H9 (cell line): ENCODE results near the gene SCNN1B. TPM values are rescaled to one million over a fixed set of nuclear protein-coding genes. Genes with fewer than 3 reads are reported as not detected.

Source experiments
- DNase-seq: peaks from one replicate; pipeline ENCODE4 v3.0.0-alpha.2; 2017
- H2AFZ ChIP-seq: one replicate; pipeline ENCODE4 v1.6.1; 2013; ENCODE audit warnings: mild to moderate bottlenecking, low read length, control low read depth, moderate library complexity
- H2AK5ac ChIP-seq: 2 replicates; pipeline ENCODE4 v1.6.1; 2013; ENCODE audit warnings: low read length, control low read depth, mixed read lengths; ENCODE audit not compliant: insufficient read length
- H2BK120ac ChIP-seq: one replicate; pipeline ENCODE4 v1.6.1; 2013; ENCODE audit warnings: low read depth, mild to moderate bottlenecking, low read length, control low read depth, inconsistent platforms; ENCODE audit not compliant: poor library complexity, severe bottlenecking
- H2BK12ac ChIP-seq: 2 replicates; pipeline ENCODE4 v1.6.1; 2013; ENCODE audit warnings: low read length, control low read depth, mixed read lengths, low read depth; ENCODE audit not compliant: insufficient read length
- H2BK15ac ChIP-seq: 2 replicates; pipeline ENCODE4 v1.6.1; 2013; ENCODE audit warnings: low read depth, low read length, control low read depth
- H2BK20ac ChIP-seq: one replicate; pipeline ENCODE4 v1.6.1; 2013; ENCODE audit warnings: low read depth, mild to moderate bottlenecking, low read length, control low read depth, inconsistent platforms; ENCODE audit not compliant: poor library complexity, severe bottlenecking
- H2BK5ac ChIP-seq: 2 replicates; pipeline ENCODE4 v1.6.1; 2013; ENCODE audit warnings: low read length, control low read depth, mixed read lengths; ENCODE audit not compliant: insufficient read length
- H3K14ac ChIP-seq: 2 replicates; pipeline ENCODE4 v1.6.1; 2013; ENCODE audit warnings: low read length, control low read depth; ENCODE audit not compliant: insufficient read depth
- H3K18ac ChIP-seq: 2 replicates; pipeline ENCODE4 v1.6.1; 2013; ENCODE audit warnings: low read depth, mild to moderate bottlenecking, mixed read lengths, low read length, control low read depth; ENCODE audit not compliant: insufficient read length
- H3K23ac ChIP-seq: 2 replicates; pipeline ENCODE4 v1.6.1; 2013; ENCODE audit warnings: low read length, control low read depth, mixed read lengths, low read depth; ENCODE audit not compliant: insufficient read length
- H3K23me2 ChIP-seq: 2 replicates; pipeline ENCODE4 v1.6.1; 2013; ENCODE audit warnings: low read depth, mild to moderate bottlenecking, mixed read lengths, low read length, control low read depth; ENCODE audit not compliant: insufficient read length, poor library complexity, severe bottlenecking
- H3K27ac ChIP-seq: 2 replicates; pipeline ENCODE4 v1.5.1; 2013; ENCODE audit warnings: low read length, control low read depth, mixed read lengths, low read depth; ENCODE audit not compliant: insufficient read length
- H3K27me3 ChIP-seq: 2 replicates; pipeline ENCODE4 v1.6.1; 2013; ENCODE audit warnings: low read length, control low read depth, inconsistent platforms; ENCODE audit not compliant: insufficient read depth
- H3K4ac ChIP-seq: 2 replicates; pipeline ENCODE4 v1.6.1; 2013; ENCODE audit warnings: low read depth, mild to moderate bottlenecking, control low read depth, inconsistent platforms, low read length, moderate library complexity
- H3K4me1 ChIP-seq: 2 replicates; pipeline ENCODE4 v1.6.1; 2013; ENCODE audit warnings: low read length, control low read depth, inconsistent platforms; ENCODE audit not compliant: insufficient read depth
- H3K4me2 ChIP-seq: 2 replicates; pipeline ENCODE4 v1.6.1; 2013; ENCODE audit warnings: low read length, control low read depth, mixed read lengths; ENCODE audit not compliant: insufficient read length, insufficient read depth
- H3K56ac ChIP-seq: 2 replicates; pipeline ENCODE4 v1.6.1; 2013; ENCODE audit warnings: low read depth, mild to moderate bottlenecking, mixed read lengths, low read length, control low read depth; ENCODE audit not compliant: insufficient read length
- H3K79me1 ChIP-seq: 2 replicates; pipeline ENCODE4 v1.6.1; 2013; ENCODE audit warnings: low read depth, mild to moderate bottlenecking, moderate library complexity, low read length, control low read depth, inconsistent platforms; ENCODE audit not compliant: insufficient read depth, poor library complexity, severe bottlenecking
- H3K79me2 ChIP-seq: 2 replicates; pipeline ENCODE4 v1.6.1; 2013; ENCODE audit warnings: low read length, control low read depth, inconsistent platforms; ENCODE audit not compliant: insufficient read depth
- H3K9ac ChIP-seq: 2 replicates; pipeline ENCODE4 v1.6.1; 2013; ENCODE audit warnings: low read length, control low read depth, mixed read lengths; ENCODE audit not compliant: insufficient read length; ENCODE audit errors: extremely low read depth
- H3K9me3 ChIP-seq: one replicate; pipeline ENCODE4 v1.6.1; 2013; ENCODE audit warnings: low read depth, low read length, inconsistent platforms; ENCODE audit not compliant: control insufficient read depth
- H3T11ph ChIP-seq: one replicate; pipeline ENCODE4 v1.6.1; 2013; ENCODE audit warnings: mild to moderate bottlenecking, low read length, control low read depth, inconsistent platforms
- H4K20me1 ChIP-seq: one replicate; pipeline ENCODE4 v1.6.1; 2013; ENCODE audit not compliant: control insufficient read depth, insufficient read length, insufficient read depth
- H4K5ac ChIP-seq: 2 replicates; pipeline ENCODE4 v1.6.1; 2013; ENCODE audit warnings: low read depth, mild to moderate bottlenecking, mixed read lengths, low read length, control low read depth; ENCODE audit not compliant: insufficient read length
- H4K8ac ChIP-seq: replicated peaks from 2 replicates; pipeline ENCODE4 v1.6.1; 2013; ENCODE audit warnings: low read length, control low read depth, mixed read lengths, low read depth; ENCODE audit not compliant: insufficient read length
- H4K91ac ChIP-seq: 2 replicates; pipeline ENCODE4 v1.6.1; 2013; ENCODE audit warnings: low read depth, mild to moderate bottlenecking, moderate library complexity, mixed read lengths, low read length, control low read depth; ENCODE audit not compliant: insufficient read length
- H3K27ac Mint-ChIP-seq, 3 experiments: 2 replicates in 2 of 3; 3 replicates in 1 of 3; pipeline ENCODE4 v1.8.0; 2020 to 2021; ENCODE audit warnings: mixed read lengths in 3 of 3, mild to moderate bottlenecking in 1 of 3, moderate library complexity in 1 of 3
- H3K27me3 Mint-ChIP-seq: 2 replicates; pipeline ENCODE4 v1.8.0; 2021; ENCODE audit warnings: low read depth, mild to moderate bottlenecking, moderate library complexity, mixed read lengths
- H3K36me3 Mint-ChIP-seq, 3 experiments: 2 replicates in 2 of 3; 3 replicates in 1 of 3; pipeline ENCODE4 v1.8.0; 2020 to 2021; ENCODE audit warnings: low read depth in 3 of 3, mixed read lengths in 3 of 3; ENCODE audit not compliant: insufficient read depth in 1 of 3
- H3K4me1 Mint-ChIP-seq, 2 experiments: 2 replicates each; pipeline ENCODE4 v1.8.0; 2020; ENCODE audit warnings: mixed read lengths in 2 of 2
- H3K4me3 Mint-ChIP-seq, 2 experiments: 2 replicates in 1 of 2; 3 replicates in 1 of 2; pipeline ENCODE4 v1.8.0; 2020 to 2021; ENCODE audit warnings: mild to moderate bottlenecking in 2 of 2, mixed read lengths in 2 of 2, moderate library complexity in 1 of 2
- H3K9me3 Mint-ChIP-seq, 2 experiments: 2 replicates in 1 of 2; 3 replicates in 1 of 2; pipeline ENCODE4 v1.8.0; 2020; ENCODE audit warnings: mild to moderate bottlenecking in 2 of 2, mixed read lengths in 2 of 2, moderate library complexity in 1 of 2
- CTCF ChIP-seq: fragments of 200-600 bp; sonication (generic); conservative IDR thresholded peaks from 3 replicates; pipeline ENCODE4 v1.8.0; 2021; ENCODE audit warnings: antibody characterized with exemption, mild to moderate bottlenecking
- WGBS: extraction: QIAGEN DNeasy Blood & Tissue Kit; methylation state at CpG from one replicate; pipeline ENCODE4 v1.1.7; 2013; ENCODE audit warnings: missing lambda C conversion rate, low lambda C conversion rate, mixed read lengths; ENCODE audit not compliant: insufficient read length; ENCODE audit errors: extremely low coverage; 5-methylcytosine and 5-hydroxymethylcytosine counted together
- total RNA-seq: library from RNA; stranded (reverse); gene quantifications from 2 replicates; pipeline ENCODE4 v1.2.1, GENCODE V29; 2021

Gene SCNN1B
- total RNA-seq, 1 experiment from 2014 or later: 0.11 TPM

- TF ChIP-seq CTCF: no peak
- Histone ChIP-seq H3K23me2 (no peaks in the 10 kb centered on the region), H2BK5ac (no peak overlapping the region), H3T11ph (no peak overlapping the region), H2BK120ac (no peak overlapping the region), H3K14ac (no peak overlapping the region), H4K8ac (no peak overlapping the region), H3K18ac (no peak overlapping the region), H3K4me1 (no peaks in the 10 kb centered on the region), H3K4me2 (no peak overlapping the region), H3K79me1 (no peaks in the 10 kb centered on the region), H2BK12ac (no peak overlapping the region), H4K20me1 (no peaks in the 10 kb centered on the region), H4K5ac (no peak overlapping the region), H3K79me2 (no peaks in the 10 kb centered on the region), H2BK20ac (no peak overlapping the region), H3K23ac (no peak overlapping the region), H3K4ac (no peak overlapping the region), H3K9ac (no peak overlapping the region), H4K91ac (no peak overlapping the region), H2AFZ (no peak overlapping the region), H2BK15ac (no peak overlapping the region), H2AK5ac (no peak overlapping the region), H3K27ac (no peak overlapping the region), H3K9me3 (no peaks in the 10 kb centered on the region), H3K27me3 (no peaks in the 10 kb centered on the region), H3K56ac (no peak overlapping the region)
- WGBS: no CpG with 5 or more reads among the region's 6 CpGs
- H3K27ac Mint-ChIP-seq: no peak overlapping the region
- no peak for DNase-seq
- H3K27me3 Mint-ChIP-seq: peaks cover 2% of the 10 kb centered on the region; the same call in 1 of the 2 replicates
- H3K9me3 Mint-ChIP-seq: peaks cover 2% of the 10 kb centered on the region in 2 experiments; a peak in 2 of 5 replicates
- H3K4me1 Mint-ChIP-seq: no peaks in the 10 kb centered on the region
- H3K4me3 Mint-ChIP-seq: no peak overlapping the region
- peaks cover 0 to 5% (median 2%) of the 10 kb centered on the region in 3 experiments; a peak in 2 of 7 replicates for H3K36me3 Mint-ChIP-seq
Observed at GRCh38 chr16:23293016-23293415, 9.1 kb upstream of the SCNN1B start.
